K562 (cell line): Measurements from ENCODE around the gene MAP4K4. TPM values are rescaled to one million over a fixed set of nuclear protein-coding genes. Genes with fewer than 3 reads are reported as not detected.
A peak's percentile ranks its signal among the peaks of the same experiment; 100 is the strongest.

Experiments used
- ARID1B ChIP-seq: fragments of 450-650 bp; IDR thresholded peaks from 2 replicates; pipeline ENCODE4 v1.6.1; 2016; ENCODE audit warnings: antibody characterized with exemption, mild to moderate bottlenecking, inconsistent platforms
- ARID4B ChIP-seq: sonication (generic); formaldehyde crosslinking; IDR thresholded peaks from 2 replicates; pipeline ENCODE4 v1.8.0; 2022; ENCODE audit warnings: mild to moderate bottlenecking, missing genetic modification reagents
- BRCA1 ChIP-seq, 2 experiments: fragments of 450-650 bp in 1 of 2; sonication (generic) in 1 of 2; formaldehyde crosslinking in 1 of 2; IDR thresholded peaks; 2 replicates each; pipeline versions ENCODE4 v1.5.0 to v1.6.1; 2017 to 2020; ENCODE audit warnings: mild to moderate bottlenecking in 1 of 2, missing genetic modification reagents in 1 of 2
- CBX2 ChIP-seq: fragments of 200-600 bp; sonication (generic); IDR thresholded peaks from one replicate; pipeline ENCODE4 v1.6.1; 2012; ENCODE audit warnings: mild to moderate bottlenecking, low read length, inconsistent platforms; ENCODE audit not compliant: insufficient read depth, poor library complexity, severe bottlenecking
- E2F6 ChIP-seq, 2 experiments: IDR thresholded peaks; 2 replicates each; pipeline ENCODE4 v1.6.1; 2011; ENCODE audit warnings: borderline replicate concordance in 1 of 2, control low read depth in 1 of 2, low read depth in 1 of 2, low read length in 1 of 2, mild to moderate bottlenecking in 1 of 2, mixed read lengths in 1 of 2, moderate library complexity in 1 of 2; ENCODE audit not compliant: insufficient read depth in 1 of 2, insufficient read length in 1 of 2, poor library complexity in 1 of 2, severe bottlenecking in 1 of 2; ENCODE audit errors: extremely low read depth in 1 of 2
- EZH2 ChIP-seq: IDR thresholded peaks from 2 replicates; pipeline ENCODE4 v1.6.1; 2012; ENCODE audit warnings: low read depth, mild to moderate bottlenecking, inconsistent platforms, low read length, borderline replicate concordance
- FOS ChIP-seq: IDR thresholded peaks from 3 replicates; pipeline ENCODE4 v1.6.1; 2011; ENCODE audit not compliant: insufficient read length; ENCODE audit errors: extremely low read depth
- POLR2AphosphoS5 ChIP-seq: IDR thresholded peaks from 2 replicates; pipeline ENCODE4 v1.6.1; 2011; ENCODE audit warnings: mild to moderate bottlenecking, low read depth, low read length, moderate library complexity; ENCODE audit not compliant: control insufficient read depth, insufficient read depth
- POLR3G ChIP-seq: IDR thresholded peaks from 2 replicates; pipeline ENCODE4 v1.6.1; 2011; ENCODE audit not compliant: insufficient read length, insufficient replicate concordance; ENCODE audit errors: extremely low read depth
- PRPF4 ChIP-seq: fragments of 200-400 bp; formaldehyde crosslinking; IDR thresholded peaks from one replicate; pipeline ENCODE4 v1.6.1; 2017; ENCODE audit warnings: low read length, low read depth, mild to moderate bottlenecking; ENCODE audit not compliant: insufficient read depth, poor library complexity, severe bottlenecking
- PTTG1 ChIP-seq: fragments of 450-650 bp; IDR thresholded peaks from 2 replicates; pipeline ENCODE4 v1.6.1; 2016; ENCODE audit warnings: low read depth, mild to moderate bottlenecking, missing genetic modification characterization, missing compliant biosample characterization
- RFX5 ChIP-seq: IDR thresholded peaks from 2 replicates; pipeline ENCODE4 v1.6.1; 2011; ENCODE audit warnings: low read depth, mild to moderate bottlenecking, improper control_type of control experiment, low read length
- SMAD2 ChIP-seq: fragments of 150-350 bp; IDR thresholded peaks from 2 replicates; pipeline ENCODE4 v1.6.1; 2014; ENCODE audit warnings: low read depth, mild to moderate bottlenecking, low read length
- SRSF7 ChIP-seq: fragments of 200-400 bp; formaldehyde crosslinking; optimal IDR thresholded peaks from 2 replicates; pipeline ENCODE3; 2017; ENCODE audit warnings: mild to moderate bottlenecking, low read depth, low read length
- ZKSCAN1 ChIP-seq: fragments of 150-350 bp; IDR thresholded peaks from 2 replicates; pipeline ENCODE4 v1.6.1; 2016; ENCODE audit warnings: low read depth, low read length
- ZNF668 ChIP-seq: fragments of 250-450 bp; sonication (Bioruptor Pico); IDR thresholded peaks from 2 replicates; pipeline ENCODE4 v1.8.0; 2022; ENCODE audit warnings: mild to moderate bottlenecking, inconsistent platforms
- polyA plus RNA-seq, 8 experiments: library from polyadenylated mRNA; depleted of rRNA in 4 of 8; stranded (reverse) in 5 of 8; unstranded in 3 of 8; fragments of >200 nt; fragmentation: Nextera tagmentation in 2 of 8; fragmentation: Illumina TruSeq in 1 of 8; extraction: Ambion mirVana in 2 of 8; extraction: Trizol in 1 of 8; gene quantifications; 2 replicates each; pipeline versions ENCODE4 v1.2.1 to v1.2.3, GENCODE V29; 2011 to 2014; ENCODE audit warnings: inconsistent platforms in 1 of 8, missing spikeins in 1 of 8
- total RNA-seq, 7 experiments: library from RNA; depleted of rRNA in 6 of 7; stranded (reverse); fragments of >200 nt in 6 of 7; fragmentation: Illumina TruSeq in 2 of 7; extraction: Trizol in 2 of 7; gene quantifications; 2 replicates each; pipeline versions ENCODE4 v1.2.1 to v1.2.3, GENCODE V29; 2011 to 2021; ENCODE audit warnings: low replicate concordance in 1 of 7
- TF ChIP-seq, protein P1 (sequence below): sonication (generic); formaldehyde crosslinking; IDR thresholded peaks from 2 replicates; pipeline ENCODE4 v1.8.0; 2023; ENCODE audit warnings: missing genetic modification reagents, mild to moderate bottlenecking, borderline replicate concordance

MAP4K4 gene
- total and polyA plus RNA-seq, 9 of the 15 experiments (the other 6 are each of a cell fraction or from before 2014, with no cell fraction given): 7.6 to 76.4 (median 50.6) TPM

DNA sequence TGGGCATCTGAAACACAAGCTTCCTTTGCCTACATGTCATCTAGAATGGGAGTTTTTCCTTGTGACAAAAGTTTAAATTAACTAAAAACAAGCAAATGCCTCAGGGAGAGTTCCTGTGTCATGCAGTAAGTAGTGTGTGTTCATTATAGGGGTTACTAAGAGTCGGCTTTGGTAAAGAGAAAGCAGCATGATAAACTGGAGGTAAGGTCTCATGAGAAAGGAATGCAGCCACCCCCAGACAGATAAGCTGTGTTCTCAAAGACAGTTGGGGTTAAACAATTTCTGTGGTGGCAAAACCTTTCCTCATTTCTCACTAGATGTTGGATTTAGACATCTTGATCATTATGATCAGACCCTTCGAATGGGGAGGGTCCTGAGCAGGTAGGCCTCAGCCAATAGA, 129.7 kb downstream of the MAP4K4 start (continued):
- TF ChIP-seq E2F6 (IDR thresholded peaks at IDR 0.05; ENCODE audit: borderline replicate concordance in 1 of 2, extremely low read depth in 1 of 2, insufficient read depth in 1 of 2, insufficient read length in 1 of 2, low read depth in 1 of 2, low read length in 1 of 2, poor library complexity in 1 of 2, severe bottlenecking in 1 of 2) (no peak), PRPF4 (no peak), EZH2 (no peak), FOS (no peak), PTTG1 (no peak), POLR3G (no peak), ZNF668 (no peak), ARID1B (peak; percentile 29), ZKSCAN1 (no peak), ARID4B (CRISPR knock-in tag) (no peak), POLR2AphosphoS5 (no peak), RFX5 (no peak), SMAD2 (no peak), BRCA1 (IDR thresholded peaks at IDR 0.05) (no peak), BRCA1 (CRISPR knock-in tag; IDR thresholded peaks at IDR 0.05) (no peak), SRSF7 (no peak), CBX2 (no peak)
- TF ChIP-seq, protein P1, sequence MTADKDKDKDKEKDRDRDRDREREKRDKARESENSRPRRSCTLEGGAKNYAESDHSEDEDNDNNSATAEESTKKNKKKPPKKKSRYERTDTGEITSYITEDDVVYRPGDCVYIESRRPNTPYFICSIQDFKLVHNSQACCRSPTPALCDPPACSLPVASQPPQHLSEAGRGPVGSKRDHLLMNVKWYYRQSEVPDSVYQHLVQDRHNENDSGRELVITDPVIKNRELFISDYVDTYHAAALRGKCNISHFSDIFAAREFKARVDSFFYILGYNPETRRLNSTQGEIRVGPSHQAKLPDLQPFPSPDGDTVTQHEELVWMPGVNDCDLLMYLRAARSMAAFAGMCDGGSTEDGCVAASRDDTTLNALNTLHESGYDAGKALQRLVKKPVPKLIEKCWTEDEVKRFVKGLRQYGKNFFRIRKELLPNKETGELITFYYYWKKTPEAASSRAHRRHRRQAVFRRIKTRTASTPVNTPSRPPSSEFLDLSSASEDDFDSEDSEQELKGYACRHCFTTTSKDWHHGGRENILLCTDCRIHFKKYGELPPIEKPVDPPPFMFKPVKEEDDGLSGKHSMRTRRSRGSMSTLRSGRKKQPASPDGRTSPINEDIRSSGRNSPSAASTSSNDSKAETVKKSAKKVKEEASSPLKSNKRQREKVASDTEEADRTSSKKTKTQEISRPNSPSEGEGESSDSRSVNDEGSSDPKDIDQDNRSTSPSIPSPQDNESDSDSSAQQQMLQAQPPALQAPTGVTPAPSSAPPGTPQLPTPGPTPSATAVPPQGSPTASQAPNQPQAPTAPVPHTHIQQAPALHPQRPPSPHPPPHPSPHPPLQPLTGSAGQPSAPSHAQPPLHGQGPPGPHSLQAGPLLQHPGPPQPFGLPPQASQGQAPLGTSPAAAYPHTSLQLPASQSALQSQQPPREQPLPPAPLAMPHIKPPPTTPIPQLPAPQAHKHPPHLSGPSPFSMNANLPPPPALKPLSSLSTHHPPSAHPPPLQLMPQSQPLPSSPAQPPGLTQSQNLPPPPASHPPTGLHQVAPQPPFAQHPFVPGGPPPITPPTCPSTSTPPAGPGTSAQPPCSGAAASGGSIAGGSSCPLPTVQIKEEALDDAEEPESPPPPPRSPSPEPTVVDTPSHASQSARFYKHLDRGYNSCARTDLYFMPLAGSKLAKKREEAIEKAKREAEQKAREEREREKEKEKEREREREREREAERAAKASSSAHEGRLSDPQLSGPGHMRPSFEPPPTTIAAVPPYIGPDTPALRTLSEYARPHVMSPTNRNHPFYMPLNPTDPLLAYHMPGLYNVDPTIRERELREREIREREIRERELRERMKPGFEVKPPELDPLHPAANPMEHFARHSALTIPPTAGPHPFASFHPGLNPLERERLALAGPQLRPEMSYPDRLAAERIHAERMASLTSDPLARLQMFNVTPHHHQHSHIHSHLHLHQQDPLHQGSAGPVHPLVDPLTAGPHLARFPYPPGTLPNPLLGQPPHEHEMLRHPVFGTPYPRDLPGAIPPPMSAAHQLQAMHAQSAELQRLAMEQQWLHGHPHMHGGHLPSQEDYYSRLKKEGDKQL (CRISPR knock-in tag): no peak
